Body of pancreas (tissue), 4 donors: ENCODE measurements around the gene EIF4EBP2. TPM values are rescaled to one million over a fixed set of nuclear protein-coding genes. Genes with fewer than 3 reads are reported as not detected.

ENCODE experiments used
- ATAC-seq: fragments of 150-250 bp; one replicate; pipeline ENCODE4 v1.9.1; 2016
- DNase-seq, 4 donors: peaks; one replicate each; pipeline ENCODE4 v3.0.0-alpha.2; 2019
- H3K27ac ChIP-seq, 4 donors: fragments of 200-600 bp; sonication (generic); 1 replicate in 3 of 4; 2 replicates in 1 of 4; pipeline versions ENCODE4 v1.5.1 to v1.6.1; 2016 to 2019; ENCODE audit warnings: mild to moderate bottlenecking in 1 of 4, mixed read lengths in 1 of 4, moderate library complexity in 1 of 4
- H3K27me3 ChIP-seq, 2 donors: fragments of 200-600 bp; sonication (generic); one replicate each; pipeline ENCODE4 v1.6.0; 2016; ENCODE audit warnings: mild to moderate bottlenecking in 1 of 2
- H3K36me3 ChIP-seq, 2 donors: fragments of 200-600 bp; sonication (generic); replicated peaks in 1 of 2; 2 replicates each; pipeline ENCODE4 v1.5.1; 2016; ENCODE audit warnings: low read depth in 2 of 2; ENCODE audit not compliant: insufficient read depth in 1 of 2
- H3K4me1 ChIP-seq: fragments of 200-600 bp; sonication (generic); one replicate; pipeline ENCODE4 v1.6.0; 2016
- H3K4me3 ChIP-seq, 2 donors: fragments of 200-600 bp; sonication (generic); 1 replicate in 1 of 2; 2 replicates in 1 of 2; pipeline ENCODE4 v1.5.1; 2016 to 2019
- H3K9me3 ChIP-seq, 3 donors: fragments of 200-600 bp; sonication (generic); 1 replicate in 2 of 3; 2 replicates in 1 of 3; pipeline ENCODE4 v1.5.1; 2016
- POLR2A ChIP-seq, 3 donors: fragments of 450-650 bp; IDR thresholded peaks; one replicate each; pipeline ENCODE4 v1.6.1; 2016; ENCODE audit warnings: antibody characterized with exemption in 3 of 3, mild to moderate bottlenecking in 2 of 3
- WGBS, 2 donors: methylation state at CpG; one replicate each; pipeline ENCODE4 v1.1.5; 2017; 5-methylcytosine and 5-hydroxymethylcytosine counted together
- intact Hi-C: fragments of 100-400 bp; cut with DNase I; formaldehyde crosslinking; loops from one replicate; pipeline ENCODE4 v1.15.1; 2023
- total RNA-seq, 2 donors: library from RNA; depleted of rRNA; stranded (reverse); fragments of >200 nt; gene quantifications; one replicate each; pipeline ENCODE4 v1.1.0, GENCODE V29; 2016
- TF ChIP-seq, protein P1 (sequence below), 7 experiments: fragments of 450-650 bp in 4 of 7; fragments of 200-600 bp in 3 of 7; sonication (generic) in 3 of 7; IDR thresholded peaks; one replicate each; pipeline ENCODE4 v1.5.1; 2016 to 2019; ENCODE audit warnings: antibody characterized with exemption in 7 of 7

Gene EIF4EBP2
- total RNA-seq, 2 donors from 2014 or later: 44.9 to 47.1 TPM

DNA sequence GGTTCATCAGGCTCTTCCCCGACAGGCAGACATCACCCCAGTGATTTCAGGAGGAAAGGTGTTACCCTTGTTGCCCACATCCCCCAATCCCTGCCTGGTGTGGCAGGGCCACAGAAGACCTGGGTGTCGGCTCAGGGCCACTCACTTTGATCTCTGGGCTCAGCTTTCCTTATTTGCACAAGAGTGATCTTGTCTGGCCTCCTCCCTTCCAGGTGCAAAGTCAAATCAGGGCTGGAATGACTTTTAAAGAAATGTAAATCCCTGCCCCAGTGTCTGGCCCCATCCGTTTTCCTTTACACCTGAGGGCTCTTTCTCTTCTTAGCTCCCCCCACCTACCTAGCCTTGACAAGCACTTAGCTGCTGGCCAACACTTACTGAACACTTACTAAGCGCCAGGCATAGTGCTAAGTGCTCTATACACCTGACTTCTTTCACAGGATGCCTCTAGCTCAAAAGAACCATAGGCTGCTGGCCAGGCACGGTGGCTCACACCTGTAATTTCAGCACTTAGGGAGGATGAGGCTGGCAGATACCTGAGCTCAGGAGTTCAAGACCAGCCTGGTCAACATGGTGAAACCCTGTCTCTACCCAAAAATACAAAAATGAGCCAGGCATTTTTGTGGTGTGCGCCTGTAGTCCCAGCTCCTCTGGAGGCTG is 38.5 kb downstream of the EIF4EBP2 start:
- DNase-seq: no peak
- peaks cover 17% of the 10 kb centered on the region for H3K4me1 ChIP-seq
- WGBS, 2 donors: 71 to 84% methylated on average over 5 to 6 of the region's 6 CpGs
- H3K9me3 ChIP-seq: no peaks in the 10 kb centered on the region
- H3K27me3 ChIP-seq: peaks cover 0 to 17% of the 10 kb centered on the region in 2 donors
- no peak overlapping the region for H3K4me3 ChIP-seq
- no peaks in the 10 kb centered on the region for H3K36me3 ChIP-seq
- intact Hi-C loops: no loop called here
- TF ChIP-seq POLR2A (IDR thresholded peaks at IDR 0.05): no peak
- TF ChIP-seq, protein P1, sequence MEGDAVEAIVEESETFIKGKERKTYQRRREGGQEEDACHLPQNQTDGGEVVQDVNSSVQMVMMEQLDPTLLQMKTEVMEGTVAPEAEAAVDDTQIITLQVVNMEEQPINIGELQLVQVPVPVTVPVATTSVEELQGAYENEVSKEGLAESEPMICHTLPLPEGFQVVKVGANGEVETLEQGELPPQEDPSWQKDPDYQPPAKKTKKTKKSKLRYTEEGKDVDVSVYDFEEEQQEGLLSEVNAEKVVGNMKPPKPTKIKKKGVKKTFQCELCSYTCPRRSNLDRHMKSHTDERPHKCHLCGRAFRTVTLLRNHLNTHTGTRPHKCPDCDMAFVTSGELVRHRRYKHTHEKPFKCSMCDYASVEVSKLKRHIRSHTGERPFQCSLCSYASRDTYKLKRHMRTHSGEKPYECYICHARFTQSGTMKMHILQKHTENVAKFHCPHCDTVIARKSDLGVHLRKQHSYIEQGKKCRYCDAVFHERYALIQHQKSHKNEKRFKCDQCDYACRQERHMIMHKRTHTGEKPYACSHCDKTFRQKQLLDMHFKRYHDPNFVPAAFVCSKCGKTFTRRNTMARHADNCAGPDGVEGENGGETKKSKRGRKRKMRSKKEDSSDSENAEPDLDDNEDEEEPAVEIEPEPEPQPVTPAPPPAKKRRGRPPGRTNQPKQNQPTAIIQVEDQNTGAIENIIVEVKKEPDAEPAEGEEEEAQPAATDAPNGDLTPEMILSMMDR (IDR thresholded peaks at IDR 0.05): no peak
- no peak overlapping the region for H3K27ac ChIP-seq
- no peak for ATAC-seq

GRCh38 chr10:70444744-70445143 is 40.8 kb downstream of the EIF4EBP2 start:
- Histone ChIP-seq H3K9me3 (no peaks in the 10 kb centered on the region), H3K4me1 (peaks cover 17% of the 10 kb centered on the region), H3K27ac (no peak overlapping the region), H3K36me3 (no peaks in the 10 kb centered on the region), H3K4me3 (no peak overlapping the region), H3K27me3 (peaks cover 0 to 17% of the 10 kb centered on the region in 2 donors)
- 80 to 84% methylated on average over 4 of the region's 4 CpGs for WGBS, 2 donors
- intact Hi-C loops: no loop called here
- no peak for TF ChIP-seq POLR2A (IDR thresholded peaks at IDR 0.05)
- no peak for ATAC-seq
- DNase-seq: no peak

DNA sequence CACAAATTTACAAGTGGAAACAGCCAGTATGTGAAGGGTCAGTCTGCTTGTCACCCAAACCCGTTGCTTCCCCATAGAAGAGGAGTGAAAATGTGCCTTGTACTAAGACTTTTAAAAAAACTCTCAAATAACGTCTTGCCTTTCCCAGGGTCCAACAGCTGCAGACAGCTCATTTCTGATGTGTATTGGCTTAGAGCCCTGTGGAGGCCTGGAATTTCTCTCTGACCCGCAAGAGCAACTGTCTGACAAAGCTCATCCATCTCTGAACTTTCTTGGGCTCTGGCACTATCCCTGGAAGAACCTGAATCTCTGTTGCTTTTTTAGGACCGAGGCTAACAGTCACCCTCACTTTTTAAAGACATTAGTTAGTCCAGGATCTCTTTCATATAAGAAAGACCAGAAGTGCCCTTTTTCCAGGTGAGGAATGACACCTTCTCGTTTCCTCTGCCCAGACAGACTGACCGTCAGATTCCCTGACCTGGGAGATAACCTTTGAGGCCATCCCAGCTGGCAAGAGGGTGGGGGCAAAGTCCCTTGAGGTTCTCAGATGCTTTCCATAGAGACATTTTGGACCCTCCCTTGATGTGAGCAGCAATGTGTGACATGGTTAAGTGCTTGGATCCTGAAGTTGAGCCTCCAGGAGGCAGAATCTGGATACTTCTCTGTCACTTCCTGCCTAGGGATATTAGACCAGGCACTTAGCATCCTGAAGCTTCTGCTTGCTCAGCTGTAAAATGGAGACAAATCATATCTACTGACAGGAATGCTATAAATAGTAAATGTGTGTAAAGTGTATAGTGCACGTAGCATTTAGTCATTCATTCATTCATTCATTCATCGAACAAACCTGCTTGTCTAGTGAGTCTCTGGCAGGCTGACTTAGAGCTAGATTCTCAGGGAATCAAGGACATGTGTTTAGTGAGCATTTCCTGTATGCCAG is 42.0 kb downstream of the EIF4EBP2 start:
- intact Hi-C loops: no loop called here
- H3K4me1 ChIP-seq: peaks cover 9% of the 10 kb centered on the region
- H3K27ac ChIP-seq: no peak overlapping the region
- no peak for ATAC-seq
- no peak overlapping the region for H3K4me3 ChIP-seq
- TF ChIP-seq, protein P1 (IDR thresholded peaks at IDR 0.05): no peak
- TF ChIP-seq POLR2A (IDR thresholded peaks at IDR 0.05): no peak
- H3K9me3 ChIP-seq: no peaks in the 10 kb centered on the region
- WGBS, 2 donors: 49 to 54% methylated on average over 8 of the region's 8 CpGs
- H3K36me3 ChIP-seq: no peaks in the 10 kb centered on the region
- peak in 1 of 4 donors; percentile 15 for DNase-seq
- peaks cover 0 to 7% of the 10 kb centered on the region in 2 donors for H3K27me3 ChIP-seq

DNA sequence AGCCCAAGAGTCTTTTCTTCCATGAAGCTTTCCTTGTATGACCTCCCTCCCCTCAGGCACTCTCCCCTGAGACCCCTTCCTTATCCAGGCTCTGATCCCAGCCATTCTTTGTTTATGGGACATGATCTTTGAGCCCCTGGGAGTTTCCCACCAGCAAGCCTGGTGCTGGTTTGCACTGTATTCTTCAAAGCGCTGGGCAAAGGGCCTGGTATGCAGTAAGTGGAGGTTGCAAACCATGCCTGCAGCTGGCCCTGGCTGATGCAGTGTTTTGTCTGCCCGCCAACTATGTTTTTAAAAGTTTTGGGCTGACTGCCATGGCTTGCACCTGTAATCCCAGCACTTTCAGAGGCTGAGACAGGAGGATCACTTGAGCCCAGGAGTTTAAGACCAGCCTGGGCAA is 44.3 kb downstream of the EIF4EBP2 start:
- DNase-seq: no peak
- Histone ChIP-seq H3K27ac (no peak overlapping the region), H3K4me1 (no peaks in the 10 kb centered on the region), H3K4me3 (no peak overlapping the region), H3K36me3 (no peaks in the 10 kb centered on the region), H3K27me3 (no peaks in the 10 kb centered on the region), H3K9me3 (no peaks in the 10 kb centered on the region)
- TF ChIP-seq, protein P1 (IDR thresholded peaks at IDR 0.05): no peak
- no peak for TF ChIP-seq POLR2A (IDR thresholded peaks at IDR 0.05)
- intact Hi-C loops: no loop called here
- 54 to 92% methylated on average over 2 of the region's 2 CpGs for WGBS, 2 donors
- ATAC-seq: no peak

DNA sequence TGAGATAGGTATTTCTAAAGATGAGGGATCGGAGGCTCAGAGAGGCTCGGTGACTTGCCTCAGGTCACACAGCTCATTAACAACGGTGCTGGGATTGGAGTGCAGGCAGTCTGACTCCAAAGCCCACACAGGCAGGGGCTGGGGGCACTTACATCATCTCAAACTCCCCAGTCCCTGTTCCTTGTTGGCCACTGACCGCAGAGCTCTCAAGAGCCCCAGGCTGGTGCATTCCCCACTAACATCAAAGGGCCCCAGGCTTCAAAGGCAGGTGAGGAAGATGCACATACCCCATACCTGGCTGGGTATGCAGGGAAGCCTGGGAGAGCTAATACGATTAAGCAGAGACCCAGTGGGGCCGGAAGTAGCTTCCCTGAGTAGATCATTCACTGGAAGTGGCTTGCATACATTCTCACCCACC is 51.3 kb downstream of the EIF4EBP2 start:
- TF ChIP-seq, protein P1 (IDR thresholded peaks at IDR 0.05): no peak
- TF ChIP-seq POLR2A (IDR thresholded peaks at IDR 0.05): no peak
- Histone ChIP-seq H3K9me3 (no peaks in the 10 kb centered on the region), H3K27me3 (no peaks in the 10 kb centered on the region), H3K4me3 (no peak overlapping the region), H3K27ac (no peak overlapping the region), H3K36me3 (no peaks in the 10 kb centered on the region), H3K4me1 (peaks cover 15% of the 10 kb centered on the region)
- ATAC-seq (no peak), DNase-seq (no peak)
- 71% methylated on average over 5 to 6 of the region's 6 CpGs for WGBS, 2 donors
- intact Hi-C loops: loop anchor here (5.0 kb wide), 1 partner anchor 82 kb away; no protein-coding TSS in a partner anchor
